Smooth muscle cell (in vitro differentiated cells): ENCODE results near the gene BABAM1. TPM values are rescaled to one million over a fixed set of nuclear protein-coding genes. Genes with fewer than 3 reads are reported as not detected.

Source experiments
- DNase-seq: peaks from one replicate; lab custom pipeline; 2025; ENCODE audit not compliant: unreplicated experiment; lab: John Stamatoyannopoulos, UW
- H2AFZ ChIP-seq: fragments of 200-600 bp; sonication (generic); 2 replicates; pipeline ENCODE4 v1.6.0; 2016; ENCODE audit warnings: antibody characterized with exemption, low read depth, mild to moderate bottlenecking
- H3F3A ChIP-seq: fragments of 200-600 bp; sonication (generic); 2 replicates; pipeline ENCODE4 v1.6.0; 2017; ENCODE audit warnings: antibody characterized with exemption, low read depth
- H3K27ac ChIP-seq: fragments of 200-600 bp; sonication (generic); 2 replicates; pipeline ENCODE4 v1.5.1; 2016; ENCODE audit warnings: low read depth, mild to moderate bottlenecking
- H3K27me3 ChIP-seq: fragments of 200-600 bp; sonication (generic); 2 replicates; pipeline ENCODE4 v1.6.1; 2016; ENCODE audit warnings: low read depth, mild to moderate bottlenecking
- H3K36me3 ChIP-seq: fragments of 200-600 bp; sonication (generic); 2 replicates; pipeline ENCODE4 v1.5.1; 2016; ENCODE audit warnings: low read depth
- H3K4me1 ChIP-seq: fragments of 200-600 bp; sonication (generic); 2 replicates; pipeline ENCODE4 v1.5.1; 2016; ENCODE audit warnings: low read depth
- H3K4me2 ChIP-seq: fragments of 200-600 bp; sonication (generic); 2 replicates; pipeline ENCODE4 v1.6.0; 2016; ENCODE audit warnings: mild to moderate bottlenecking
- H3K4me3 ChIP-seq: fragments of 200-600 bp; sonication (generic); 2 replicates; pipeline ENCODE4 v1.5.1; 2016; ENCODE audit warnings: mild to moderate bottlenecking
- H3K79me2 ChIP-seq: fragments of 200-600 bp; sonication (generic); 2 replicates; pipeline ENCODE4 v1.6.0; 2016; ENCODE audit warnings: low read depth, mild to moderate bottlenecking
- H3K9ac ChIP-seq: fragments of 200-600 bp; sonication (generic); 2 replicates; pipeline ENCODE4 v1.6.0; 2016; ENCODE audit warnings: low read depth
- H3K9me3 ChIP-seq: fragments of 200-600 bp; sonication (generic); replicated peaks from 2 replicates; pipeline ENCODE4 v1.5.1; 2016; ENCODE audit warnings: low read depth
- H4K20me1 ChIP-seq: fragments of 200-600 bp; sonication (generic); 2 replicates; pipeline ENCODE4 v1.6.0; 2016; ENCODE audit warnings: low read depth
- WGBS: methylation state at CpG from one replicate; pipeline ENCODE4 v1.1.7; 2016; ENCODE audit warnings: low lambda C conversion rate; 5-methylcytosine and 5-hydroxymethylcytosine counted together
- polyA plus RNA-seq: library from polyadenylated mRNA; unstranded; fragments of >200 nt; fragmentation: Nextera tagmentation; extraction: Ambion mirVana; gene quantifications from 2 replicates; pipeline ENCODE4 v1.2.1, GENCODE V29; 2016
- total RNA-seq: library from RNA; depleted of rRNA; stranded (reverse); fragments of >200 nt; gene quantifications from 2 replicates; pipeline ENCODE4 v1.2.3, GENCODE V29; 2014
- TF ChIP-seq, protein P1 (sequence below): fragments of 200-600 bp; sonication (generic); IDR thresholded peaks from 2 replicates; pipeline ENCODE4 v1.5.1; 2017; ENCODE audit warnings: borderline replicate concordance, mild to moderate bottlenecking, antibody characterized with exemption; ENCODE audit not compliant: insufficient read depth, poor library complexity, severe bottlenecking

BABAM1 gene
- total and polyA plus RNA-seq, 2 experiments from 2014 or later, result 69.8 to 108 TPM

DNA sequence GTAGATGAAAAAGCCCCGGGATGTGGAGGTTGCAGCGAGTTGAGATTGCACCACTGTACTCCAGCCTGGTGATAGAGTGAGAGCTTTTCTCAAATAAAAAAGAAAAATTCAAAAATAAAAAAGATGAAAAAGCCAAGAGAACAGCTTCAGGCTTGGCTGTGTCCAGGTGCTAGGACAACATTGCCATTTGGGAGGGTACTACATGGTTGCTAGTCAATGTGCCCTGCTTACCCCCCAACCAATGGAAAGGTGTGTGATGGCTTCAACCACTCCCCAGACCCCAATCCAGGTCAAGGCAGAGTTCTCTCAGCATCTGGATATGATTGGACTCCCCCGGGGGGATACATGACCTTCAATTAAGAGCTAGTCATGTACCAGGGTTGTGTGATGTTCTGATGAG lies 12.2 kb downstream of the BABAM1 start:
- Histone ChIP-seq H3F3A (no peaks in the 10 kb centered on the region), H2AFZ (no peak overlapping the region), H3K4me1 (no peaks in the 10 kb centered on the region), H3K27ac (no peak overlapping the region), H3K27me3 (no peaks in the 10 kb centered on the region), H3K79me2 (no peaks in the 10 kb centered on the region), H3K36me3 (no peaks in the 10 kb centered on the region), H4K20me1 (no peaks in the 10 kb centered on the region), H3K9ac (no peak overlapping the region), H3K9me3 (no peaks in the 10 kb centered on the region), H3K4me2 (no peak overlapping the region), H3K4me3 (no peak overlapping the region)
- TF ChIP-seq, protein P1, sequence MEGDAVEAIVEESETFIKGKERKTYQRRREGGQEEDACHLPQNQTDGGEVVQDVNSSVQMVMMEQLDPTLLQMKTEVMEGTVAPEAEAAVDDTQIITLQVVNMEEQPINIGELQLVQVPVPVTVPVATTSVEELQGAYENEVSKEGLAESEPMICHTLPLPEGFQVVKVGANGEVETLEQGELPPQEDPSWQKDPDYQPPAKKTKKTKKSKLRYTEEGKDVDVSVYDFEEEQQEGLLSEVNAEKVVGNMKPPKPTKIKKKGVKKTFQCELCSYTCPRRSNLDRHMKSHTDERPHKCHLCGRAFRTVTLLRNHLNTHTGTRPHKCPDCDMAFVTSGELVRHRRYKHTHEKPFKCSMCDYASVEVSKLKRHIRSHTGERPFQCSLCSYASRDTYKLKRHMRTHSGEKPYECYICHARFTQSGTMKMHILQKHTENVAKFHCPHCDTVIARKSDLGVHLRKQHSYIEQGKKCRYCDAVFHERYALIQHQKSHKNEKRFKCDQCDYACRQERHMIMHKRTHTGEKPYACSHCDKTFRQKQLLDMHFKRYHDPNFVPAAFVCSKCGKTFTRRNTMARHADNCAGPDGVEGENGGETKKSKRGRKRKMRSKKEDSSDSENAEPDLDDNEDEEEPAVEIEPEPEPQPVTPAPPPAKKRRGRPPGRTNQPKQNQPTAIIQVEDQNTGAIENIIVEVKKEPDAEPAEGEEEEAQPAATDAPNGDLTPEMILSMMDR, result no peak
- DNase-seq, result no peak
- WGBS, result 84% methylated on average over 3 of the region's 3 CpGs

DNA sequence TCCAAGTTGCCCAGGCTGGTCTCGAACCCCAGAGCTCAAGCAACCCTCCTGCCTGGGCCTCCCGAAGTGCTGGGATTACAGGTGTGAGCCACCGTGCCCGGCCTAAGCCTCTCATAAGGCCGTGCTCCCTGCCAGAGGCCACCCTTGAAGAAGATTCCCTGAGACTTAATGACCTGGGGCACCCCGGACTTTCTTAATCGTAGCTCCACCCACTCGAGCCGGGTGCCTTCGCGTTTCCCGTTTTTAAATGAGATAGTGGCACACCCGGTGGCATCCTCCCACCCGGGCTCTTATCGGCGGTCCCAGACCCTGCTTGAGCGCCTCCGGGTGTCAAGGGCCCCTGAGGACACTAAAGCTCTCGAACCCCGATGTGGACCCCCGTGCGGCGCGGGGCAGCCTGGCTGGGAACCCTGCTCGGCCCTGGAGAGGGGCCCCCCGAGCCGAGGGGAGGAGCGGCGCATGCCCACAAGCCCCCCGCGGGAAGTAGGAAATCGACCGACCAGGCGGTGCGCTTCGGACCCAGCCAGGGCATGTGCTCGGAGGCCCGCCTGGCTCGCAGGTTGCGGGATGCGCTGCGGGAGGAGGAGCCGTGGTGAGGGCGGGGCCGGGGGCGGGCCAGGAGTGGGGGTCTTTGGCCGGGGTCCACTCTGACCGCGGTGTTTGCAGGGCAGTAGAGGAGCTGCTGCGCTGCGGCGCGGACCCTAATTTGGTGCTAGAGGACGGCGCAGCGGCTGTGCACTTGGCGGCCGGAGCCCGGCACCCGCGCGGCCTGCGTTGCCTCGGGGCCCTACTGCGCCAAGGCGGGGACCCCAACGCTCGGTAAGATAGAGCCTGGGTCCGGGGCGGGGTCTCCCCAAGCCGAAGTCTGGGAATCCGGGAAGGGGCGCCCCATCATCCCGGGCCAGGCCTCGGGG lies 14.4 kb downstream of the BABAM1 start, which contains the start of gene ANKLE1:
ANKLE1 (plus strand) TSS at position 511 of the 914 bp plus-strand sequence; CDS start at position 531, 20 bp downstream.
- Histone ChIP-seq H3K4me1 (no peaks in the 10 kb centered on the region), H2AFZ (peak within 1 kb of the TSS; percentile 61), H3K9me3 (no peaks in the 10 kb centered on the region), H3K36me3 (no peaks in the 10 kb centered on the region), H3F3A (no peaks in the 10 kb centered on the region), H3K4me3 (peak within 1 kb of the TSS; percentile 40), H3K27me3 (no peaks in the 10 kb centered on the region), H3K79me2 (no peaks in the 10 kb centered on the region), H3K4me2 (peak within 1 kb of the TSS; percentile 88), H4K20me1 (no peaks in the 10 kb centered on the region), H3K27ac (no peak within 1 kb of the TSS), H3K9ac (no peak within 1 kb of the TSS)
- TF ChIP-seq, protein P1, result no peak
- peak; percentile 11 for DNase-seq
- WGBS, result 16% methylated on average over 63 of the region's 75 CpGs

DNA sequence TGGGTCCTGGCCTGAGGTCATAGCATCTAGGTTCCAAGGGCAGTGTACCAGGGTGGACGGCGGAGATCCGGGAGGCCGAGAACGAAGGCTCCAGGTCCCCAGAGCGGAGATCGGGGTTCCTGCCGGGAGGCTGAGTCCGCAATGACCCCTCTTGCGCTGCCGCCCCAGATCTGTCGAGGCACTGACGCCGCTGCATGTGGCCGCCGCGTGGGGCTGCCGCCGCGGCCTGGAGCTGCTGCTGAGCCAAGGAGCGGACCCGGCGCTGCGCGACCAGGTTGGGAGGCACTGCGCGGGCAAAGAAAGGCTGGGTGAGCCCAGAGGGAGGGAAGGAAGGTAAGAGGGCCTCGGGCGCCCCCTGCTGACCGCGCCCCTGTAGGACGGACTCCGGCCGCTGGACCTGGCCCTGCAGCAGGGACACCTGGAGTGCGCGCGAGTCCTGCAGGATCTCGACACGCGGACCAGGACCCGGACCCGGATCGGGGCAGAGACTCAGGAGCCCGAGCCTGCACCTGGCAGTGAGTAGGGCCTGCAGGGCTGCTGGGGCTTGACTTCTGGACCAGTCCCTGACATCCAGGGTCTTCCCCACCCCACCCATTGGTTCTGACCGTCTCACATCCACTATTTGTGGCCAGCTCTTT lies 15.4 kb downstream of the BABAM1 start:
- H4K20me1 ChIP-seq, result no peaks in the 10 kb centered on the region
- no peaks in the 10 kb centered on the region for H3K9me3 ChIP-seq
- H3F3A ChIP-seq, result no peaks in the 10 kb centered on the region
- peak; percentile 64 for DNase-seq
- H3K79me2 ChIP-seq, result no peaks in the 10 kb centered on the region
- H3K4me3 ChIP-seq, result peak overlapping the region; percentile 40
- TF ChIP-seq, protein P1, result peak; percentile 96
- H3K36me3 ChIP-seq, result no peaks in the 10 kb centered on the region
- peak overlapping the region; percentile 61 for H2AFZ ChIP-seq
- 9% methylated on average over 41 of the region's 45 CpGs for WGBS
- H3K9ac ChIP-seq, result no peak overlapping the region
- H3K4me1 ChIP-seq, result no peaks in the 10 kb centered on the region
- no peaks in the 10 kb centered on the region for H3K27me3 ChIP-seq
- H3K27ac ChIP-seq, result no peak overlapping the region
- H3K4me2 ChIP-seq, result peak overlapping the region; percentile 88
